Measurements from ENCODE around the gene EIF4G3.

Gene EIF4G3

DNA sequence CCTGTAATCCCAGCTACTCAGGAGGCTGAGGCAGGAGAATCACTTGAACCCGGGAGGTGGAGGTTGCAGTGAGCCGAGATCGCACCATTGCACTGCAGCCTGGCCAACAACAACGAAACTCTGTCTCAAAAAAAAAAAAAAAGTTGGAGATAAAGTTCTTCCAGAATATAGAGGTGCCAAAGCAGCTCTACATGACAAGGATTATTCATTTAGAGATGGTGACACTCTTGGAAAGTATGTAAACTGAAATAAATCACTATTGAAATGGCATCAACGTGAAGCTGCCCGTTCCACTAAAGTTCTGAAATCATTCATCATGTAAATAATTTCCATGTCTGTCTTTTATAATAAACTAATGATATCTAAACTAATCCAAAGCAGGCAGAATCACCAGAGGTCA is 14.9 kb downstream of the EIF4G3 start:
- TF ChIP-seq, protein P1, sequence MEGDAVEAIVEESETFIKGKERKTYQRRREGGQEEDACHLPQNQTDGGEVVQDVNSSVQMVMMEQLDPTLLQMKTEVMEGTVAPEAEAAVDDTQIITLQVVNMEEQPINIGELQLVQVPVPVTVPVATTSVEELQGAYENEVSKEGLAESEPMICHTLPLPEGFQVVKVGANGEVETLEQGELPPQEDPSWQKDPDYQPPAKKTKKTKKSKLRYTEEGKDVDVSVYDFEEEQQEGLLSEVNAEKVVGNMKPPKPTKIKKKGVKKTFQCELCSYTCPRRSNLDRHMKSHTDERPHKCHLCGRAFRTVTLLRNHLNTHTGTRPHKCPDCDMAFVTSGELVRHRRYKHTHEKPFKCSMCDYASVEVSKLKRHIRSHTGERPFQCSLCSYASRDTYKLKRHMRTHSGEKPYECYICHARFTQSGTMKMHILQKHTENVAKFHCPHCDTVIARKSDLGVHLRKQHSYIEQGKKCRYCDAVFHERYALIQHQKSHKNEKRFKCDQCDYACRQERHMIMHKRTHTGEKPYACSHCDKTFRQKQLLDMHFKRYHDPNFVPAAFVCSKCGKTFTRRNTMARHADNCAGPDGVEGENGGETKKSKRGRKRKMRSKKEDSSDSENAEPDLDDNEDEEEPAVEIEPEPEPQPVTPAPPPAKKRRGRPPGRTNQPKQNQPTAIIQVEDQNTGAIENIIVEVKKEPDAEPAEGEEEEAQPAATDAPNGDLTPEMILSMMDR (IDR thresholded peaks at IDR 0.05) = no peak

DNA sequence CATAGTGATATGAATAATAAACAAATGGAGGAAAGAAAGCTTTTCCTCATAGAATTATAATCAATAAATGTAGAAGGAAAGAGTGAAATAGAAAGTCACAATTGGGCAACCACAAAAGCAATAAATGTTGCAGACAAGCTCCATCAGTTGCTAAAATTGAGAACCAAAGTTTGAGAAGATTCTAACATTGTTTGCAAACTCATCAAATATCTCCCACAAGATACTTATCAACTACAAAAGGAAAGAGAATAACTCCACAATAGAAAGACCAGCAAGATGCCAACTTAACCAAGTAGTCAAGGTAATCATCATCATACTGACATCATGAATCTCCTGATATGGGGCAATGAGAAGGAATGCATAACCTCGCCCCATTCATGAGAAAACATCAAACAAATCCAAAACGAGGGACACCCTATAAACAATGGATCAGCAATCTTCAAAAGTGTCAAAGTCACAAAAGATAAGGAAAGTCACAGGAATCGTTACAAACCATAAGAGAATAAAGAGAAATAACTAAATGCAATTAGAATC is 16.4 kb downstream of the EIF4G3 start:
- TF ChIP-seq, protein P1 (IDR thresholded peaks at IDR 0.05) = no peak

DNA sequence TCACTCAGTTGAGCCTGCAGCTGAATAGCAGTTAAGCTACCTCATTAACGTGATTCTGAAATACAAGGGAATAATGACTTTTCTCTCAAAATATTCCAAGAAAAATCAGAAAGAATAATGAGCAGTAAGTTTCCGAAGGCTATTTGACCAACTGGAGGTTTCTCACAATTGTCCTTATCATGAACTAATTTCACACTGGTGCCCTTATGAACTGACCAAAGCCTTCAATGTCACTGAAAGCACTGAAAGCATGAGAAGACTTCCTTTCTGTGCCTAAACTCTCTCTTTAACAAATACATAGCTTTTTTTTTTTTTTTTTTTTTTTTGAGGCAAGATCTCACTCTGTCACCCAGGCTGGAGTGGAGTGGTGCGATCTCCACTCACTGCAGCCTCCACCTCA is 18.8 kb downstream of the EIF4G3 start:
- TF ChIP-seq, protein P1 (IDR thresholded peaks at IDR 0.05) = no peak

DNA sequence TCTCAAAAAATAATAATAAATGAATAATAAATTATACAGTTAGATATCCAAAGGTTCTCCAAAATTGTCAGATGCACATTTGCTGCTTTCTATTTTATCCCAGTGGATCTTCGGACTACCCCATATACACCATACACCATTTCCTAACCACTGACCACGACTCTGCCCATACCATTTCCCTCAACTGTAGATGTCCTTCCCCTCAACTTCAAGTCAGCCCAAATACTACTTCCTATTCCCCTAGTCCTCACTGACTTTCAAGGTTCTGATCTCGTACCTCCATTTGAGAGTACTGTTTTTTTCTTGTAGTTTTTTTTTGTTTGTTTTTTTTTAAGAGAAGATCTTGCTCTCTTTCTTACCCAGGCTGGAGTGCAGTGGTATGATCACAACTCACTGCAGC is 19.6 kb downstream of the EIF4G3 start:
- TF ChIP-seq, protein P1 (IDR thresholded peaks at IDR 0.05) = no peak

DNA sequence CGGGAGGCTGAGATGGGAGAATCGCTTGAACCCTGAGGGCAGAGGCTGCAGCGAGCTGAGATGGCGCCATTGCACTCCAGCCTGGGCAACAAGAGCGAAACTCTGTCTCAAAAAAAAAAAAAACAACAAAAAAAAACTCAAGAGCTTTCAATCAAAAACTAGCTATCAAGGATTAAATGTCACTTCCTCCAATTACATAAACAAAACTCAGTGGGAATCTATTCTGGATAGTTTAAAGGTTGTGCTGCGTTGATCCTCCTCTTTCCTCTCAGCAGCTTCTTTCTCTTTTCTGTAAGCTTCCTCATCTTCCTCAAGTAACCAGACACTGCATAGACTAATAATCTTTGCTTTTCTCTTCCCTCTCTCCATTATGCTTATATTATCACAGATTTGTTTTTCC is 20.7 kb downstream of the EIF4G3 start:
- TF ChIP-seq, protein P1 (IDR thresholded peaks at IDR 0.05) = no peak

DNA sequence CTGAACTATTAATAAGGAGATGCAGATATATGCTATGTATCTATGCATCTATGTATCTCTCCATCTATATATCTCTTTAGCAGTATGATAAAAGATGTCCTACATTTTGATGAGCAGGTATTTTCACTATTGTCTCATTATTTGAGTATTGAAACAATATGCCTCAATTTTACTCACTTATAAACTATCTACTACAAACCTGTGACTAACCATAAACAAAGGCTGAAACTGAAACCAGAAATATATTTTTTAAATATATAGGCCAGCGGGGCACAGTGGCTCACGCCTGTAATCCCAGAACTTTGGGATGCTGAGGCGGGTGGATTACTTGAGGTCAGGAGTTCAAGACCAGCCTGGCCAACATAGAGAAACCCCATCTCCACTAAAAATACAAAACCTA is 22.0 kb downstream of the EIF4G3 start:
- TF ChIP-seq, protein P1 (IDR thresholded peaks at IDR 0.05) = no peak

DNA sequence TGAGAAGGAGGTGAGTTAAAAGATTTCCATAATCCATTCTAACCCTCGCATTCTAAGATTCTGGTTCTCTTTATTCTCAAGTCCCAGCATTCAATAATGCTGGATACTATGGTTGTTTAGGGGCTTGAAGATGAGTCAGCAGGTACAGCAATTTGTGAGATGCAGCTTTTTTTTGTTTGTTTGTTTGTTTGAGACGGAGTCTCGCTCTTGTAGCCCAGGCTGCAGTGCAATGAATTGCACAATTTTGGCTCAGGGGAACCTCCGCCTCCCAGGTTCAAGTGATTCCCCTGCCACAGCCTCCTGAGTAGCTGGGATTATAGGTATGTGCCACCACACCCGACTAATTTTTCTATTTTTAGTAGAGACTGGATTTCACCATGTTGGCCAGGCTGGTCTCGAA is 23.3 kb downstream of the EIF4G3 start:
- TF ChIP-seq, protein P1 (IDR thresholded peaks at IDR 0.05) = no peak
